Mesodermal cell (in vitro differentiated cells): ENCODE results near the gene MPND.

Experiments
- H3K27ac ChIP-seq: 2 replicates; pipeline ENCODE4 v1.7.0; 2013; ENCODE audit warnings: mild to moderate bottlenecking, low read depth, low read length, moderate library complexity; ENCODE audit not compliant: severe bottlenecking
- H3K36me3 ChIP-seq: 2 replicates; pipeline ENCODE4 v1.7.1; 2013; ENCODE audit warnings: mild to moderate bottlenecking, low read length, moderate library complexity; ENCODE audit not compliant: control insufficient read depth, insufficient read depth
- H3K4me1 ChIP-seq: one replicate; pipeline ENCODE4 v1.7.1; 2013; ENCODE audit warnings: mild to moderate bottlenecking, low read length; ENCODE audit not compliant: insufficient read depth, control insufficient read depth, poor library complexity, severe bottlenecking
- H3K4me3 ChIP-seq: 2 replicates; pipeline ENCODE4 v1.7.0; 2013; ENCODE audit warnings: low read length, control low read depth, mild to moderate bottlenecking; ENCODE audit not compliant: insufficient read depth, poor library complexity, severe bottlenecking; ENCODE audit errors: extremely low read depth
- H3K9me3 ChIP-seq: 2 replicates; pipeline ENCODE4 v1.7.1; 2013; ENCODE audit warnings: mild to moderate bottlenecking, low read length, moderate library complexity; ENCODE audit not compliant: control insufficient read depth
- WGBS, 2 experiments: methylation state at CpG; one replicate each; pipeline ENCODE4 v1.1.5; 2013; ENCODE audit warnings: missing lambda C conversion rate in 2 of 2; ENCODE audit not compliant: insufficient coverage in 2 of 2; 5-methylcytosine and 5-hydroxymethylcytosine counted together

Gene MPND

GRCh38 chr19:4375164-4376027, 32.0 kb downstream of the MPND start:
- WGBS, 2 experiments, result 75 to 81% methylated on average over 13 to 15 of the region's 16 CpGs
- Histone ChIP-seq H3K36me3 (peaks cover 4% of the 10 kb centered on the region), H3K4me3 (no peak overlapping the region), H3K9me3 (no peaks in the 10 kb centered on the region), H3K4me1 (peaks cover 40% of the 10 kb centered on the region), H3K27ac (peak overlapping the region; percentile 90)

- peaks cover 4% of the 10 kb centered on the region for H3K36me3 ChIP-seq
- H3K27ac ChIP-seq, result peak overlapping the region; percentile 90
- 83 to 86% methylated on average over 15 to 16 of the region's 16 CpGs for WGBS, 2 experiments
- H3K4me3 ChIP-seq, result no peak overlapping the region
- no peaks in the 10 kb centered on the region for H3K9me3 ChIP-seq
- H3K4me1 ChIP-seq, result peaks cover 40% of the 10 kb centered on the region
Measured at GRCh38 chr19:4376028-4376670, 32.8 kb downstream of the MPND start.

GRCh38 chr19:4376671-4376990, 33.3 kb downstream of the MPND start:
- 65 to 69% methylated on average over 7 to 10 of the region's 10 CpGs for WGBS, 2 experiments
- peaks cover 4% of the 10 kb centered on the region for H3K36me3 ChIP-seq
- H3K4me3 ChIP-seq, result no peak overlapping the region
- no peaks in the 10 kb centered on the region for H3K9me3 ChIP-seq
- no peak overlapping the region for H3K27ac ChIP-seq
- peaks cover 40% of the 10 kb centered on the region for H3K4me1 ChIP-seq

- H3K9me3 ChIP-seq, result no peaks in the 10 kb centered on the region
- 88 to 89% methylated on average over 21 to 22 of the region's 23 CpGs for WGBS, 2 experiments
- no peak overlapping the region for H3K27ac ChIP-seq
- peaks cover 40% of the 10 kb centered on the region for H3K4me1 ChIP-seq
- no peak overlapping the region for H3K4me3 ChIP-seq
- peaks cover 4% of the 10 kb centered on the region for H3K36me3 ChIP-seq
Measured at GRCh38 chr19:4376991-4377781, 33.8 kb downstream of the MPND start.

GRCh38 chr19:4378886-4379285, 35.5 kb downstream of the MPND start:
- Histone ChIP-seq H3K4me1 (peaks cover 33% of the 10 kb centered on the region), H3K4me3 (no peak overlapping the region), H3K9me3 (no peaks in the 10 kb centered on the region), H3K27ac (no peak overlapping the region), H3K36me3 (peaks cover 12% of the 10 kb centered on the region)
- WGBS, 2 experiments, result 97 to 98% methylated on average over 11 of the region's 11 CpGs

GRCh38 chr19:4379383-4380253, 36.3 kb downstream of the MPND start:
- Histone ChIP-seq H3K4me1 (peaks cover 26% of the 10 kb centered on the region), H3K27ac (no peak overlapping the region), H3K36me3 (peaks cover 20% of the 10 kb centered on the region), H3K4me3 (no peak overlapping the region), H3K9me3 (no peaks in the 10 kb centered on the region)
- WGBS, 2 experiments, result 83 to 87% methylated on average over 11 to 15 of the region's 20 CpGs

GRCh38 chr19:4380254-4380727, 36.9 kb downstream of the MPND start:
- 90% methylated on average over 11 to 14 of the region's 17 CpGs for WGBS, 2 experiments
- Histone ChIP-seq H3K36me3 (peaks cover 25% of the 10 kb centered on the region), H3K27ac (no peak overlapping the region), H3K9me3 (no peaks in the 10 kb centered on the region), H3K4me3 (no peak overlapping the region), H3K4me1 (peaks cover 19% of the 10 kb centered on the region)

GRCh38 chr19:4385291-4386040, 42.1 kb downstream of the MPND start:
- H3K4me1 ChIP-seq, result peaks cover 11% of the 10 kb centered on the region
- H3K9me3 ChIP-seq, result no peaks in the 10 kb centered on the region
- no peak overlapping the region for H3K27ac ChIP-seq
- peaks cover 52% of the 10 kb centered on the region for H3K36me3 ChIP-seq
- WGBS, 2 experiments, result 88 to 93% methylated on average over 12 to 14 of the region's 15 CpGs
- no peak overlapping the region for H3K4me3 ChIP-seq

- Histone ChIP-seq H3K27ac (no peak overlapping the region), H3K9me3 (no peaks in the 10 kb centered on the region), H3K4me3 (no peak overlapping the region), H3K36me3 (peaks cover 52% of the 10 kb centered on the region), H3K4me1 (peaks cover 18% of the 10 kb centered on the region)
- WGBS, 2 experiments, result 91 to 92% methylated on average over 10 to 12 of the region's 13 CpGs
Measured at GRCh38 chr19:4386041-4386782, 42.9 kb downstream of the MPND start.
